Measurements from ENCODE around the gene RAB7B. TPM values are rescaled to one million over a fixed set of nuclear protein-coding genes. Genes with fewer than 3 reads are reported as not detected.

RAB7B gene
- total and polyA plus RNA-seq, 7 experiments from 2014 or later, result 0.24 to 0.76 (median 0.35) TPM; not detected in 4

DNA sequence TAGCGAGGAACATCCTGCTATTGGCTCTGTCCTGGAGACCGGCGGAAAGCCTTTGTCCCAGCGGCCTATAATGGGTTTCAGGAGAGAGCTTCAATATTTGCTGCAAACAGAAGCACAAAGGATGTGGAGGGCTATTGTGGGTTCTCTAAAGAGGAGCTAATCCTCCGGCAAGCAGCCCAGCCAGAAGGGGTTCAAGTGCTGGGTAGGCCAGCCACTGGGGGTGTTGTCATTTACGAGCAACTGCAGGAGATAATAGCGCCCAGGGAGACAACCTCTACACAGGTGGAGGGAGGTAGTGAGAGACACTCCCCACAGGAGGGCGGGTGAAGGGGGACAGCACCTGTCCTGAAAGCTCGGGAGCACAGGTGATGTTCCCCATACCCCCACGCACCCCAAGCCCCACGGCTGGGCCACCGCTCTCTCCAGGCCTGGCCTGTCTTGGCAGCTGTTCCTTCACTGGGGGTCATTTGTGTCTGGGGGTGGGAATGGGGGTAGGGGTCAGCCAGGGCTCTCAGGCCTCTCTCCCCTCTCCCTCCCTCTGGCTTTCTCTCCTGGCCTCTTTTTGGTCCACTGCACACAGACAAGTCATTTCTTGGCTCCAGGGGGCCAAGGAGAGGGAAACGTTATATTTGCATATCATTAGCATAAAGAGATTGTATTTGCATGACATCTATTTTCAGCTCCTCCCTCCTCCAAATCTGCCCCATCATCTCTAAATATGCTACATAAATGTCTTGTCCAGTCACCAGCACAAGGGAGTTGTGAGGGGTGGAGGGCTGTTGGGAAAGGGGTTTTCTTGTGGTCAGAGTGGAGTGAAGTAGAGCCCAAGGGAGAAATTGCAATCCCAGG, 37.9 kb downstream of the RAB7B start:
- Mint-ChIP-seq H3K9me3 (no peaks in the 10 kb centered on the region), H3K27me3 (peaks cover 0 to 6% (median 0%) of the 10 kb centered on the region in 5 donors), H3K27ac (peak overlapping the region in 1 of 9 donors; percentile 72), H3K36me3 (no peaks in the 10 kb centered on the region), H3K4me3 (no peak overlapping the region), H3K4me1 (peaks cover 0 to 11% (median 0%) of the 10 kb centered on the region in 7 donors)
- no peaks in the 10 kb centered on the region for H3K9me3 ChIP-seq (ENCODE audit: control insufficient read depth in 2 of 3, low read length in 3 of 3)
- H3K27me3 ChIP-seq (ENCODE audit: control insufficient read depth in 2 of 2, insufficient read depth in 2 of 2, low read length in 2 of 2), result no peaks in the 10 kb centered on the region
- ChIA-PET POLR2A (no interaction called here), CTCF (no interaction called here)
- H3K4me3 ChIP-seq (ENCODE audit: low read length), result no peak overlapping the region
- ATAC-seq (no peak), DNase-seq (no peak)
- intact Hi-C loops (cut with micrococcal nuclease), result no loop called here
- H3K36me3 ChIP-seq (ENCODE audit: control insufficient read depth in 2 of 3, insufficient read depth in 3 of 3, low read length in 3 of 3), result no peaks in the 10 kb centered on the region
- no peak overlapping the region for H3K27ac ChIP-seq (ENCODE audit: low read depth, low read length)
- no peaks in the 10 kb centered on the region for H3K4me1 ChIP-seq (ENCODE audit: control insufficient read depth in 2 of 2, insufficient read depth in 2 of 2, low read length in 2 of 2)

DNA sequence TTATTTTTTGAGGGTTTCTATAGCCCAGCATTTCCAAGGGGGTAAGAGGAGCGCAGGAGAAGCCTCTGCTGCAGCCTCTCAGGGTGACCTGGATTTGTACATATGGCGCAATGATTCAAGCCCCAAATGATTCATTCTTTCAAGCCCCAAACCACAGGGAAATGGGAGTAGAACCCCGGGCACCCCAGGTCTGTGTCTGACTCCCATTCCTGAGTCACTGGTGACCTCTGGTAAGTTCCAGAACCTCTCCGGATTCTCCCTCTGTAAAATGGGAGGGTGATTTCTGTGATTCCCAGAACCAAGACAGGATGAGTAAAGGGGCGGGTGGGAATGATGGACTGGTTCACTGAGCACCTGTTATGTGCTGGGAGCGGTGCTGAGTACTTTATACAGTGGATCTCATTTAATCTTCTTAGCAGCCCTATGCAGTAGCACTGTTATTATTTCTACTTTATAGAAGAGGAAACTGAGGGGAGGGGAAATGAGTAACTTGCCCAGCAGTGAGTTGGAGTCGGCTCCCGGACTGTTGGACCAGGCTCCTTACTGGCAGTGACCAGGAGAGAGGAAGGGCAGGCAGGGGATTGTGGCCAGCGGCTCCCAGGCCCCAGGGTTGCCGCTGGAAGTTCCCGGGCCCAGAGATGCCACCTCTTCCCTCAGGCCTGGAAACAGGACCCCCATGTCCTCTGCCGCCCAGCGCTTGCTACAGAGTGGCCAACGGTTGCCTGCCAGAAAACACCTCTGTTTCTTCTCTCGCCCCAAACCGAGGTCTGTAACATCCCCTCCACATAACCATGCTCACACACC, 39.6 kb downstream of the RAB7B start:
- Mint-ChIP-seq H3K4me3 (no peak overlapping the region), H3K27ac (peak overlapping the region in 1 of 9 donors; percentile 35), H3K9me3 (no peaks in the 10 kb centered on the region), H3K36me3 (no peaks in the 10 kb centered on the region), H3K4me1 (peaks cover 0 to 11% (median 0%) of the 10 kb centered on the region in 7 donors), H3K27me3 (peaks cover 0 to 19% (median 11%) of the 10 kb centered on the region in 5 donors)
- CTCF ChIA-PET, result no interaction called here
- POLR2A ChIA-PET, result no interaction called here
- no peak overlapping the region for H3K4me3 ChIP-seq (ENCODE audit: low read length)
- no peaks in the 10 kb centered on the region for H3K27me3 ChIP-seq (ENCODE audit: control insufficient read depth in 2 of 2, insufficient read depth in 2 of 2, low read length in 2 of 2)
- intact Hi-C loops (cut with micrococcal nuclease), result no loop called here
- no peaks in the 10 kb centered on the region for H3K36me3 ChIP-seq (ENCODE audit: control insufficient read depth in 2 of 3, insufficient read depth in 3 of 3, low read length in 3 of 3)
- H3K4me1 ChIP-seq (ENCODE audit: control insufficient read depth in 2 of 2, insufficient read depth in 2 of 2, low read length in 2 of 2), result no peaks in the 10 kb centered on the region
- H3K9me3 ChIP-seq (ENCODE audit: control insufficient read depth in 2 of 3, low read length in 3 of 3), result no peaks in the 10 kb centered on the region
- ATAC-seq (no peak), DNase-seq (no peak)
- H3K27ac ChIP-seq (ENCODE audit: low read depth, low read length), result no peak overlapping the region

- Mint-ChIP-seq H3K27me3 (peaks cover 0 to 19% (median 11%) of the 10 kb centered on the region in 5 donors), H3K9me3 (no peaks in the 10 kb centered on the region), H3K36me3 (no peaks in the 10 kb centered on the region), H3K4me3 (no peak overlapping the region), H3K27ac (peak overlapping the region in 1 of 9 donors; percentile 53), H3K4me1 (peaks cover 0 to 11% (median 0%) of the 10 kb centered on the region in 7 donors)
- Histone ChIP-seq H3K27me3 (ENCODE audit: control insufficient read depth in 2 of 2, insufficient read depth in 2 of 2, low read length in 2 of 2) (no peaks in the 10 kb centered on the region), H3K4me3 (ENCODE audit: low read length) (no peak overlapping the region), H3K27ac (ENCODE audit: low read depth, low read length) (no peak overlapping the region), H3K4me1 (ENCODE audit: control insufficient read depth in 2 of 2, insufficient read depth in 2 of 2, low read length in 2 of 2) (no peaks in the 10 kb centered on the region), H3K9me3 (ENCODE audit: control insufficient read depth in 2 of 3, low read length in 3 of 3) (no peaks in the 10 kb centered on the region), H3K36me3 (ENCODE audit: control insufficient read depth in 2 of 3, insufficient read depth in 3 of 3, low read length in 3 of 3) (no peaks in the 10 kb centered on the region)
- intact Hi-C loops (cut with micrococcal nuclease), result no loop called here
- ChIA-PET CTCF (no interaction called here), POLR2A (no interaction called here)
- ATAC-seq, result no peak
- DNase-seq, result no peak
Measured at GRCh38 chr1:205962821-205963221, 40.4 kb downstream of the RAB7B start.

DNA sequence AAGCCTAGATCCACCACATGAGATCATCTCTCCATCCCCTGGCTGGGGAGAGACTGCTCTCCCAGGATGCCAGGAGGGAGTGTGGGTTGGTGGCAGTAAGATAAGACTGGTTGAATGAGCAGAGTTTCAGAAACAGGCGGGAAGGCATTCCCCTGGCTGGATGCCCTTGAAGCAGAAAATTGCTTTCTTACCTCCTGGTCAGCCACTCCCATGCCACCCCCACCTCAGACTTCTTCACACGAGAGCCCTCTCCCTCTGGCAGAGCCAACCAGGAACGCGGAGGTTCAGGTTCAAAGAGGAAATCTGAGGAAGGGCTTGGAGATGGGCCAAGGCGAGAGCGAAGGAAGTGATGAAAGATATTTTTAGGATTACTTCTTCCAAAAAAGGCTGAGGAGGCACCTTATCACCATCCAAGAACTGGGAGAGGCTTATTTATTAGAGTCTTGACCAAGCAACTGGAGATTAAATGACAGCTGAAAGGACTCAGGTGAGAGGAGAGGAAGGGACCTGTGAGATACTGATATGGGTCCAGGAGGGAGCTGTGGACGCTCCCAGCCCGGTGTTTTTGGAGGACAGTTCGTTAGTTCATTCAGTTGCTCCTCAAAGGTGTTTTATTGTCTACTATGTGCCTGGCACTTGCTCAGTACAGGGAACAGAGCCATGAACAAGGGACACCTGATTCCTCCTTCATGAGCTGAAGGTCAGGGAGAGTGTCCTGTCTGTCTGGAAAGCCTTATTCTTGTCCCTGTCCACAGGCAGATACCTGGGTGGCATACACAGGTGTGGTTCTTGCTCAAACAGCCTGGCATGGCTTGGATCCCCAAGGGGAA, 41.0 kb downstream of the RAB7B start:
- Histone ChIP-seq H3K9me3 (ENCODE audit: control insufficient read depth in 2 of 3, low read length in 3 of 3) (no peaks in the 10 kb centered on the region), H3K27me3 (ENCODE audit: control insufficient read depth in 2 of 2, insufficient read depth in 2 of 2, low read length in 2 of 2) (no peaks in the 10 kb centered on the region), H3K4me3 (ENCODE audit: low read length) (no peak overlapping the region), H3K4me1 (ENCODE audit: control insufficient read depth in 2 of 2, insufficient read depth in 2 of 2, low read length in 2 of 2) (no peaks in the 10 kb centered on the region), H3K27ac (ENCODE audit: low read depth, low read length) (no peak overlapping the region), H3K36me3 (ENCODE audit: control insufficient read depth in 2 of 3, insufficient read depth in 3 of 3, low read length in 3 of 3) (no peaks in the 10 kb centered on the region)
- DNase-seq (no peak), ATAC-seq (no peak)
- Mint-ChIP-seq H3K9me3 (no peaks in the 10 kb centered on the region), H3K4me3 (no peak overlapping the region), H3K36me3 (no peaks in the 10 kb centered on the region), H3K27ac (peak overlapping the region in 1 of 9 donors; percentile 26), H3K27me3 (peaks cover 0 to 23% (median 13%) of the 10 kb centered on the region in 5 donors), H3K4me1 (peaks cover 0 to 11% (median 0%) of the 10 kb centered on the region in 7 donors)
- ChIA-PET POLR2A (no interaction called here), CTCF (no interaction called here)
- intact Hi-C loops (cut with micrococcal nuclease), result no loop called here

DNA sequence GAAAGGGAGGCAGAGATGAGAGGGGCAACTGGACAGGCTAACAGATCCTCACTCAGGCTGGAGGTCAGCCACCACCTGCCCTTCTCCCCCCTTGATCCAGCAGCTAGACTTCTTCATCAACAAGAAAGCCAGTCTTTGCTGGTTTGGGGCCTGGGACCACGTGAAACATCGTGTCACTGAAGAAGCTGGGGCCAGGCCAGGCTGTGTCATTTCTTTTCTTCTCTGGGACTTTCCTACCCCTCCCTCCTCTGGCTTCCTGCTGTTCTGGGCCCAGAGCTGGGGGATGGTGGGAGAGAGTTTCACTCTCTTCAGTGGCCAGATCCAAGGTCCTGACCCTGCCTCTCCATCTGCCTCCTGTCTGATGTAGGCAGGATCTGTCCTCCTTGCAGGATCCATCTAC, 41.8 kb downstream of the RAB7B start:
- H3K4me1 Mint-ChIP-seq, result peaks cover 0 to 11% (median 0%) of the 10 kb centered on the region in 7 donors
- H3K27ac Mint-ChIP-seq, result peak overlapping the region in 1 of 9 donors; percentile 81
- H3K36me3 ChIP-seq (ENCODE audit: control insufficient read depth in 2 of 3, insufficient read depth in 3 of 3, low read length in 3 of 3), result no peaks in the 10 kb centered on the region
- no peak overlapping the region for H3K4me3 ChIP-seq (ENCODE audit: low read length)
- ChIA-PET POLR2A (interaction anchor here (0.6 kb wide), 1 partner anchor 121 kb away, joined by 4 read pairs; no protein-coding TSS in a partner anchor), CTCF (no interaction called here)
- peaks cover 0 to 28% (median 17%) of the 10 kb centered on the region in 5 donors for H3K27me3 Mint-ChIP-seq
- H3K27ac ChIP-seq (ENCODE audit: low read depth, low read length), result no peak overlapping the region
- H3K4me1 ChIP-seq (ENCODE audit: control insufficient read depth in 2 of 2, insufficient read depth in 2 of 2, low read length in 2 of 2), result no peaks in the 10 kb centered on the region
- H3K36me3 Mint-ChIP-seq, result no peaks in the 10 kb centered on the region
- H3K9me3 ChIP-seq (ENCODE audit: control insufficient read depth in 2 of 3, low read length in 3 of 3), result no peaks in the 10 kb centered on the region
- peak; percentile 46 for ATAC-seq
- intact Hi-C loops (cut with micrococcal nuclease), result no loop called here
- peak in 1 of 9 donors; percentile 33 for DNase-seq
- no peak overlapping the region for H3K4me3 Mint-ChIP-seq
- no peaks in the 10 kb centered on the region for H3K9me3 Mint-ChIP-seq
- H3K27me3 ChIP-seq (ENCODE audit: control insufficient read depth in 2 of 2, insufficient read depth in 2 of 2, low read length in 2 of 2), result no peaks in the 10 kb centered on the region

- H3K9me3 Mint-ChIP-seq, result no peaks in the 10 kb centered on the region
- no peak for DNase-seq
- Histone ChIP-seq H3K4me1 (ENCODE audit: control insufficient read depth in 2 of 2, insufficient read depth in 2 of 2, low read length in 2 of 2) (no peaks in the 10 kb centered on the region), H3K27me3 (ENCODE audit: control insufficient read depth in 2 of 2, insufficient read depth in 2 of 2, low read length in 2 of 2) (no peaks in the 10 kb centered on the region), H3K9me3 (ENCODE audit: control insufficient read depth in 2 of 3, low read length in 3 of 3) (no peaks in the 10 kb centered on the region), H3K36me3 (ENCODE audit: control insufficient read depth in 2 of 3, insufficient read depth in 3 of 3, low read length in 3 of 3) (no peaks in the 10 kb centered on the region), H3K27ac (ENCODE audit: low read depth, low read length) (no peak overlapping the region), H3K4me3 (ENCODE audit: low read length) (no peak overlapping the region)
- peaks cover 0 to 11% (median 0%) of the 10 kb centered on the region in 7 donors for H3K4me1 Mint-ChIP-seq
- no peaks in the 10 kb centered on the region for H3K36me3 Mint-ChIP-seq
- intact Hi-C loops (cut with micrococcal nuclease), result no loop called here
- no peak overlapping the region for H3K4me3 Mint-ChIP-seq
- ChIA-PET CTCF (interaction anchor here (1.8 kb wide), 1 partner anchor 17 kb away, joined by 9 read pairs; no protein-coding TSS in a partner anchor), POLR2A (no interaction called here)
- peaks cover 4 to 32% (median 18%) of the 10 kb centered on the region in 5 donors for H3K27me3 Mint-ChIP-seq
- H3K27ac Mint-ChIP-seq, result no peak overlapping the region
- no peak for ATAC-seq
Measured at GRCh38 chr1:205959789-205960188, 43.4 kb downstream of the RAB7B start.
